Mesothelial cell of epicardium (in vitro differentiated cells): ENCODE measurements around the gene ADAMTS9. TPM values are rescaled to one million over a fixed set of nuclear protein-coding genes. Genes with fewer than 3 reads are reported as not detected.

Source experiments
- DNase-seq, 2 experiments: peaks; one replicate each; pipeline ENCODE4 v3.0.0; 2021; ENCODE audit warnings: low spot score in 2 of 2; ENCODE audit not compliant: unreplicated experiment in 2 of 2
- H3K27ac Mint-ChIP-seq: 2 replicates; pipeline ENCODE4 v1.8.0; 2021; ENCODE audit warnings: mixed read lengths
- H3K27me3 Mint-ChIP-seq: 2 replicates; pipeline ENCODE4 v1.8.0; 2021; ENCODE audit warnings: low read depth, mixed read lengths
- H3K36me3 Mint-ChIP-seq: 2 replicates; pipeline ENCODE4 v1.8.0; 2021; ENCODE audit warnings: mixed read lengths
- H3K4me1 Mint-ChIP-seq: 2 replicates; pipeline ENCODE4 v1.8.0; 2021; ENCODE audit warnings: mixed read lengths
- H3K4me3 Mint-ChIP-seq: 2 replicates; pipeline ENCODE4 v1.8.0; 2021; ENCODE audit warnings: mild to moderate bottlenecking, moderate library complexity, mixed read lengths
- H3K9me3 Mint-ChIP-seq: 2 replicates; pipeline ENCODE4 v1.8.0; 2021; ENCODE audit warnings: mixed read lengths
- CTCF ChIP-seq: fragments of 200-600 bp; sonication (generic); IDR thresholded peaks from one replicate; pipeline ENCODE4 v1.5.0; 2021; ENCODE audit warnings: antibody characterized with exemption; ENCODE audit not compliant: unreplicated experiment
- total RNA-seq: library from RNA; stranded (reverse); gene quantifications from 3 replicates; pipeline ENCODE4 v1.2.1, GENCODE V29; 2021

Gene ADAMTS9
- total RNA-seq, 1 donor from 2014 or later, result 127 TPM

DNA sequence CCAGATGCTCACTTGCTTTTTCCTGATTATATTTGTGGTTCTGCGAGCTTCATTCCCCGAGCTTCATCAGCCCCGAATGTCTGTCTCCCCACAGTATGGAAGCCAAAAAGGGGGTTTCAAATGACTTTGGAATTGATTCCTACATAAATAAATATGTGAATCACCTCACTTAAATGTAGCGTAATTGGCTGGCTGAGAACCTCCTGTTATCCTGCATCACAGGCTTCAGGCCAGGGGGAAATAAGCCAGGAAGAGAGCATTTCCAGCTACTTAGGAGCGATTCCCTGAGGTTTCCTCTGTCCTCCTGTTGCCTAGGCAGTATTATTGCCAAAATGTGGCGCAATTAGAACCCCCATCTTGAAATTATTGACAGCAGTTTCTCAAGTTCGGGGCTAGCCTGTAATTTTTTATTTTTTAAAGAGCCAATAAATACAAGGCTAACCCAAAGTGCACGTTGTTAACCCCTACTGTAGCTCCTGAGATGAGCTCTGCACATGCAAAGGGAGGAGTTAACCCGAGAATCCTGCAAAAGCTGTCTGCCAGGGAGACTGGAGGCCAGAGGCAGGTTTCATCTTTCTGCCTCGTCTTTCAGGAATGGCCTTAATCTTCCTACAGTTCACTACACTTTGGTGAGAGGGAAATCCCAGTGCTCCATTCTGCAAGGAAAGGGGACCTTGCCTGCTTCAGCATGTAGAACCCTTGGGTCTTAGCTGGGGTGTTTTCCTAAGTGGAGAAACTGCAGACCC is 148.2 kb downstream of the ADAMTS9 start:
- no peaks in the 10 kb centered on the region for H3K27me3 Mint-ChIP-seq
- no peaks in the 10 kb centered on the region for H3K9me3 Mint-ChIP-seq
- H3K36me3 Mint-ChIP-seq, result peaks cover 21% of the 10 kb centered on the region
- DNase-seq, result no peak
- H3K4me3 Mint-ChIP-seq, result no peak overlapping the region
- peaks cover 22% of the 10 kb centered on the region for H3K4me1 Mint-ChIP-seq
- no peak overlapping the region for H3K27ac Mint-ChIP-seq
- TF ChIP-seq CTCF, result no peak

GRCh38 chr3:64536166-64536565 is 151.6 kb downstream of the ADAMTS9 start:
- no peak for DNase-seq
- Mint-ChIP-seq H3K27me3 (no peaks in the 10 kb centered on the region), H3K4me3 (no peak overlapping the region)

GRCh38 chr3:64533617-64534317 is 154.0 kb downstream of the ADAMTS9 start:
- peak; percentile 79 for TF ChIP-seq CTCF

More at GRCh38 chr3:64536166-64536565, 151.6 kb downstream of the ADAMTS9 start:
- H3K36me3 Mint-ChIP-seq, result peaks cover 12% of the 10 kb centered on the region
- H3K27ac Mint-ChIP-seq, result no peak overlapping the region
- peaks cover 28% of the 10 kb centered on the region for H3K4me1 Mint-ChIP-seq
- H3K9me3 Mint-ChIP-seq, result no peaks in the 10 kb centered on the region
- no peak for TF ChIP-seq CTCF

GRCh38 chr3:64530434-64531049 is 157.3 kb downstream of the ADAMTS9 start:
- H3K27ac Mint-ChIP-seq, result no peak overlapping the region
- peaks cover 33% of the 10 kb centered on the region for H3K4me1 Mint-ChIP-seq
- H3K4me3 Mint-ChIP-seq, result no peak overlapping the region
- H3K9me3 Mint-ChIP-seq, result no peaks in the 10 kb centered on the region
- TF ChIP-seq CTCF, result peak; percentile 84
- H3K27me3 Mint-ChIP-seq, result no peaks in the 10 kb centered on the region
- peaks cover 1% of the 10 kb centered on the region for H3K36me3 Mint-ChIP-seq
- DNase-seq, result peak in 1 of 2 experiments; percentile 74

More at GRCh38 chr3:64533617-64534317, 154.0 kb downstream of the ADAMTS9 start:
- peaks cover 9% of the 10 kb centered on the region for H3K36me3 Mint-ChIP-seq
- peaks cover 24% of the 10 kb centered on the region for H3K4me1 Mint-ChIP-seq
- no peaks in the 10 kb centered on the region for H3K9me3 Mint-ChIP-seq
- no peaks in the 10 kb centered on the region for H3K27me3 Mint-ChIP-seq
- H3K4me3 Mint-ChIP-seq, result no peak overlapping the region
- H3K27ac Mint-ChIP-seq, result peak overlapping the region; percentile 64
- peak; percentile 71 to 89 for DNase-seq

- H3K27ac Mint-ChIP-seq, result no peak overlapping the region
- peaks cover 49% of the 10 kb centered on the region for H3K36me3 Mint-ChIP-seq
- no peaks in the 10 kb centered on the region for H3K27me3 Mint-ChIP-seq
- peaks cover 27% of the 10 kb centered on the region for H3K9me3 Mint-ChIP-seq
- no peak for DNase-seq
- H3K4me3 Mint-ChIP-seq, result no peak overlapping the region
- peaks cover 14% of the 10 kb centered on the region for H3K4me1 Mint-ChIP-seq
- no peak for TF ChIP-seq CTCF
Measured at GRCh38 chr3:64523324-64523723, 164.5 kb downstream of the ADAMTS9 start.
